Peyer's patch (tissue), 4 donors: ENCODE data around the gene HES5.

Source experiments
- POLR2A ChIP-seq, 2 donors: fragments of 450-650 bp; IDR thresholded peaks; one replicate each; pipeline ENCODE4 v1.5.1; 2017; ENCODE audit warnings: antibody characterized with exemption in 2 of 2, mild to moderate bottlenecking in 2 of 2, moderate library complexity in 2 of 2
- TF ChIP-seq, protein P1 (sequence below), 6 experiments: fragments of 450-650 bp in 4 of 6; fragments of 200-600 bp in 2 of 6; sonication (generic) in 1 of 6; IDR thresholded peaks; one replicate each; pipeline ENCODE4 v1.5.1; 2017 to 2019; ENCODE audit warnings: antibody characterized with exemption in 6 of 6, mild to moderate bottlenecking in 3 of 6, moderate library complexity in 1 of 6

DNA sequence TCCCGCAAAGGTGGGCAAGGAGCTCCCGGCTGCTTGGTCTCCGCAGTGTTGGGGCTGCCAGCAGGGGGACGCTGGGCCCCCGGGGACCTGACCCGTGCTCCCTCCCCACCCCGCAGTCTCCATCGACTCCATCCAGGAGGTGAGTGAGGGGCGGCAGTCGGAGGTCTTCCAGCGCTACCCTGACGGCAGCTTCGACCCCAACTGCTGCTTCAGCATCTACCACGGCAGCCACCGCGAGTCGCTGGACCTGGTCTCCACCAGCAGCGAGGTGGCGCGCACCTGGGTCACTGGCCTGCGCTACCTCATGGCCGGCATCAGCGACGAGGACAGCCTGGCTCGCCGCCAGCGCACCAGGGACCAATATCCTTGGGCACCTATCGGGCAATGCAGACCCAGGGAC is 50.4 kb downstream of the HES5 start:
- TF ChIP-seq, protein P1, sequence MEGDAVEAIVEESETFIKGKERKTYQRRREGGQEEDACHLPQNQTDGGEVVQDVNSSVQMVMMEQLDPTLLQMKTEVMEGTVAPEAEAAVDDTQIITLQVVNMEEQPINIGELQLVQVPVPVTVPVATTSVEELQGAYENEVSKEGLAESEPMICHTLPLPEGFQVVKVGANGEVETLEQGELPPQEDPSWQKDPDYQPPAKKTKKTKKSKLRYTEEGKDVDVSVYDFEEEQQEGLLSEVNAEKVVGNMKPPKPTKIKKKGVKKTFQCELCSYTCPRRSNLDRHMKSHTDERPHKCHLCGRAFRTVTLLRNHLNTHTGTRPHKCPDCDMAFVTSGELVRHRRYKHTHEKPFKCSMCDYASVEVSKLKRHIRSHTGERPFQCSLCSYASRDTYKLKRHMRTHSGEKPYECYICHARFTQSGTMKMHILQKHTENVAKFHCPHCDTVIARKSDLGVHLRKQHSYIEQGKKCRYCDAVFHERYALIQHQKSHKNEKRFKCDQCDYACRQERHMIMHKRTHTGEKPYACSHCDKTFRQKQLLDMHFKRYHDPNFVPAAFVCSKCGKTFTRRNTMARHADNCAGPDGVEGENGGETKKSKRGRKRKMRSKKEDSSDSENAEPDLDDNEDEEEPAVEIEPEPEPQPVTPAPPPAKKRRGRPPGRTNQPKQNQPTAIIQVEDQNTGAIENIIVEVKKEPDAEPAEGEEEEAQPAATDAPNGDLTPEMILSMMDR (IDR thresholded peaks at IDR 0.05): no peak
- TF ChIP-seq POLR2A (IDR thresholded peaks at IDR 0.05): no peak
